ENCODE data around the gene HAUS1. TPM values are rescaled to one million over a fixed set of nuclear protein-coding genes. Genes with fewer than 3 reads are reported as not detected.
"Not testable (repeated sequence)": the region's sequence is repeated elsewhere in the genome, so short reads cannot be mapped to it uniquely, and the experiment has no call there.

The HAUS1 gene
- total RNA-seq, 3 donors from 2014 or later, result 44.9 to 62.6 (median 52.6) TPM

- intact Hi-C loops (cut with DNase I; ENCODE audit: low total_unique reads), result no loop called here
These were observed 58.9 kb downstream of the HAUS1 start for GRCh38 chr18:46163091-46163490.

GRCh38 chr18:46163941-46164499 lies 59.8 kb downstream of the HAUS1 start:
- no peaks in the 10 kb centered on the region for H3K36me3 ChIP-seq
- no peaks in the 10 kb centered on the region for H3K27me3 ChIP-seq
- DNase-seq (ENCODE audit: low spot score in 2 of 2), result no peak
- no peak overlapping the region for H3K27ac ChIP-seq
- H3K9me3 ChIP-seq, result no peaks in the 10 kb centered on the region
- no peaks in the 10 kb centered on the region for H3K4me1 ChIP-seq
- intact Hi-C loops (cut with DNase I; ENCODE audit: low total_unique reads), result no loop called here
- H3K4me3 ChIP-seq, result no peak overlapping the region
- TF ChIP-seq POLR2AphosphoS5 (IDR thresholded peaks at IDR 0.05) (no peak), CTCF (IDR thresholded peaks at IDR 0.05) (no peak), POLR2A (IDR thresholded peaks at IDR 0.05) (no peak)

More at GRCh38 chr18:46163091-46163490, 58.9 kb downstream of the HAUS1 start:
- Histone ChIP-seq H3K4me3 (no peak overlapping the region), H3K9me3 (no peaks in the 10 kb centered on the region), H3K27ac (no peak overlapping the region), H3K4me1 (no peaks in the 10 kb centered on the region), H3K36me3 (no peaks in the 10 kb centered on the region), H3K27me3 (no peaks in the 10 kb centered on the region)
- DNase-seq (ENCODE audit: low spot score in 2 of 2), result no peak
- TF ChIP-seq POLR2A (IDR thresholded peaks at IDR 0.05), result no peak
- TF ChIP-seq POLR2AphosphoS5 (IDR thresholded peaks at IDR 0.05), result no peak
- TF ChIP-seq CTCF (IDR thresholded peaks at IDR 0.05), result no peak

- DNase-seq (ENCODE audit: low spot score in 2 of 2); H3K4me3 ChIP-seq; H3K27me3 ChIP-seq; intact Hi-C loops (cut with DNase I; ENCODE audit: low total_unique reads); H3K4me1 ChIP-seq; H3K27ac ChIP-seq; H3K9me3 ChIP-seq; H3K36me3 ChIP-seq: not testable (repeated sequence)
These were observed 60.3 kb downstream of the HAUS1 start for GRCh38 chr18:46164502-46164901.

GRCh38 chr18:46164920-46165319 lies 60.7 kb downstream of the HAUS1 start:
- no peaks in the 10 kb centered on the region for H3K27me3 ChIP-seq
- H3K9me3 ChIP-seq, result no peaks in the 10 kb centered on the region
- TF ChIP-seq CTCF (IDR thresholded peaks at IDR 0.05) (no peak), POLR2AphosphoS5 (IDR thresholded peaks at IDR 0.05) (no peak), POLR2A (IDR thresholded peaks at IDR 0.05) (no peak)
- H3K4me3 ChIP-seq, result no peak overlapping the region
- H3K36me3 ChIP-seq, result no peaks in the 10 kb centered on the region
- no peak overlapping the region for H3K27ac ChIP-seq
- no peaks in the 10 kb centered on the region for H3K4me1 ChIP-seq
- DNase-seq (ENCODE audit: low spot score in 2 of 2), result no peak
- intact Hi-C loops (cut with DNase I; ENCODE audit: low total_unique reads), result loop anchor here (5.0 kb wide), 2 partner anchors 757 to 758 kb away; no protein-coding TSS in a partner anchor

- TF ChIP-seq POLR2A (IDR thresholded peaks at IDR 0.05) (no peak), POLR2AphosphoS5 (IDR thresholded peaks at IDR 0.05) (no peak), CTCF (IDR thresholded peaks at IDR 0.05) (no peak)
- Histone ChIP-seq H3K4me3 (no peak overlapping the region), H3K27ac (no peak overlapping the region), H3K36me3 (no peaks in the 10 kb centered on the region), H3K9me3 (no peaks in the 10 kb centered on the region), H3K4me1 (no peaks in the 10 kb centered on the region), H3K27me3 (no peaks in the 10 kb centered on the region)
- intact Hi-C loops (cut with DNase I; ENCODE audit: low total_unique reads), result loop anchor here (5.0 kb wide), 2 partner anchors 756 to 759 kb away; no protein-coding TSS in a partner anchor
- no peak for DNase-seq (ENCODE audit: low spot score in 2 of 2)
These were observed 62.2 kb downstream of the HAUS1 start for GRCh38 chr18:46166261-46166970.
